GM18498 (cell line): ENCODE data around the gene RPP21.

Experiments used
- ATAC-seq: cut with Tn5 transposase; IDR thresholded peaks from one replicate; pipeline ENCODE4 v1.9.1; 2021; ENCODE audit warnings: mild to moderate bottlenecking, moderate library complexity; ENCODE audit not compliant: unreplicated experiment

Gene RPP21

GRCh38 chr6:30328397-30328796 is 16.6 kb upstream of the RPP21 start:
- no peak for ATAC-seq

- ATAC-seq: no peak
Measured at GRCh38 chr6:30329331-30329730, 15.6 kb upstream of the RPP21 start.

- no peak for ATAC-seq
Measured at GRCh38 chr6:30331981-30332380, 13.0 kb upstream of the RPP21 start.

- no peak for ATAC-seq
Measured at GRCh38 chr6:30334075-30334783, 10.7 kb upstream of the RPP21 start.

- ATAC-seq: no peak
Measured at GRCh38 chr6:30340589-30341054, 4.3 kb upstream of the RPP21 start.

GRCh38 chr6:30341218-30341617 is 3.7 kb upstream of the RPP21 start:
- ATAC-seq: no peak

GRCh38 chr6:30341728-30342127 is 3.2 kb upstream of the RPP21 start:
- ATAC-seq: no peak

- no peak for ATAC-seq
Measured at GRCh38 chr6:30344191-30344867, 627 bp upstream of the RPP21 start.

GRCh38 chr6:30345852-30346251 is 896 bp downstream of the RPP21 start:
- ATAC-seq: no peak

- no peak for ATAC-seq
Measured at GRCh38 chr6:30348957-30349356, 4.0 kb downstream of the RPP21 start.

GRCh38 chr6:30349421-30350177 is 4.6 kb downstream of the RPP21 start:
- no peak for ATAC-seq

GRCh38 chr6:30350524-30350923 is 5.6 kb downstream of the RPP21 start:
- no peak for ATAC-seq

GRCh38 chr6:30352550-30352949 is 7.6 kb downstream of the RPP21 start:
- ATAC-seq: no peak

GRCh38 chr6:30355281-30355680 is 10.3 kb downstream of the RPP21 start:
- ATAC-seq: no peak

GRCh38 chr6:30356536-30356935 is 11.6 kb downstream of the RPP21 start:
- ATAC-seq: no peak

- ATAC-seq: no peak
Measured at GRCh38 chr6:30357678-30358540, 13.0 kb downstream of the RPP21 start.

- ATAC-seq: no peak
Measured at GRCh38 chr6:30359276-30359675, 14.3 kb downstream of the RPP21 start.

GRCh38 chr6:30360139-30360538 is 15.2 kb downstream of the RPP21 start:
- no peak for ATAC-seq

- ATAC-seq: no peak
Measured at GRCh38 chr6:30361661-30362060, 16.7 kb downstream of the RPP21 start.

- ATAC-seq: no peak
Measured at GRCh38 chr6:30363459-30363858, 18.5 kb downstream of the RPP21 start.

GRCh38 chr6:30364591-30364990 is 19.6 kb downstream of the RPP21 start:
- no peak for ATAC-seq
